Midbrain (tissue), 1 donor: ENCODE results near the gene GCLC.

Experiments used
- DNase-seq: peaks from one replicate; lab custom pipeline; 2025; lab: John Stamatoyannopoulos, UW

The GCLC gene

GRCh38 chr6:53447865-53448264 is 97.0 kb downstream of the GCLC start:
- DNase-seq: no peak
